Measurements from ENCODE around the gene DLST.

The DLST gene

GRCh38 chr14:74942181-74942580, 60.5 kb downstream of the DLST start:
- DNase-seq, result no peak

- DNase-seq, result no peak
Observed at GRCh38 chr14:74942608-74943007, 60.9 kb downstream of the DLST start.

GRCh38 chr14:74945261-74945851, 63.6 kb downstream of the DLST start:
- DNase-seq, result no peak

GRCh38 chr14:74945852-74946658, 64.3 kb downstream of the DLST start:
- DNase-seq, result peak; percentile 74

- DNase-seq, result no peak
Observed at GRCh38 chr14:74946659-74947281, 65.1 kb downstream of the DLST start.

GRCh38 chr14:74947353-74948227, 65.9 kb downstream of the DLST start:
- DNase-seq, result no peak

GRCh38 chr14:74948228-74949175, 66.8 kb downstream of the DLST start:
- no peak for DNase-seq

GRCh38 chr14:74949191-74949601, 67.5 kb downstream of the DLST start:
- no peak for DNase-seq

GRCh38 chr14:74949859-74950573, 68.3 kb downstream of the DLST start:
- DNase-seq, result no peak

- DNase-seq, result no peak
Observed at GRCh38 chr14:74950795-74951442, 69.2 kb downstream of the DLST start.

- DNase-seq, result no peak
Observed at GRCh38 chr14:74951443-74952179, 69.9 kb downstream of the DLST start.

GRCh38 chr14:74952180-74952665, 70.5 kb downstream of the DLST start:
- DNase-seq, result no peak

GRCh38 chr14:74952697-74953484, 71.2 kb downstream of the DLST start:
- no peak for DNase-seq
